Hepatocyte (in vitro differentiated cells): Measurements from ENCODE around the gene ZNF26. TPM values are rescaled to one million over a fixed set of nuclear protein-coding genes. Genes with fewer than 3 reads are reported as not detected.

Experiments used
- DNase-seq: peaks from one replicate; pipeline ENCODE4 v3.0.0-alpha.2; 2016; ENCODE audit warnings: low spot score
- H2AFZ ChIP-seq: fragments of 200-600 bp; sonication (generic); 2 replicates; pipeline ENCODE4 v1.6.0; 2016; ENCODE audit warnings: antibody characterized with exemption, mild to moderate bottlenecking
- H3K27ac ChIP-seq: fragments of 200-600 bp; sonication (generic); 2 replicates; pipeline ENCODE4 v1.5.1; 2016; ENCODE audit warnings: mild to moderate bottlenecking
- H3K27me3 ChIP-seq: fragments of 200-600 bp; sonication (generic); 2 replicates; pipeline ENCODE4 v1.6.1; 2016
- H3K36me3 ChIP-seq: fragments of 200-600 bp; sonication (generic); replicated peaks from 2 replicates; pipeline ENCODE4 v1.5.1; 2016; ENCODE audit warnings: low read depth; ENCODE audit not compliant: insufficient read depth
- H3K4me1 ChIP-seq: fragments of 200-600 bp; sonication (generic); 2 replicates; pipeline ENCODE4 v1.5.1; 2016; ENCODE audit warnings: mild to moderate bottlenecking, moderate library complexity; ENCODE audit not compliant: insufficient read depth
- H3K4me2 ChIP-seq: fragments of 200-600 bp; sonication (generic); 2 replicates; pipeline ENCODE4 v1.6.0; 2016
- H3K4me3 ChIP-seq: fragments of 200-600 bp; sonication (generic); 2 replicates; pipeline ENCODE4 v1.5.1; 2016; ENCODE audit warnings: mild to moderate bottlenecking
- H3K79me2 ChIP-seq: fragments of 200-600 bp; sonication (generic); 2 replicates; pipeline ENCODE4 v1.6.0; 2017; ENCODE audit warnings: mild to moderate bottlenecking
- H3K9me2 ChIP-seq: fragments of 200-600 bp; sonication (generic); replicated peaks from 2 replicates; pipeline ENCODE4 v1.6.0; 2017; ENCODE audit warnings: mild to moderate bottlenecking; ENCODE audit not compliant: insufficient read depth
- H3K9me3 ChIP-seq: fragments of 200-600 bp; sonication (generic); 2 replicates; pipeline ENCODE4 v1.5.1; 2016; ENCODE audit warnings: low read depth, mild to moderate bottlenecking
- H4K20me1 ChIP-seq: fragments of 200-600 bp; sonication (generic); 2 replicates; pipeline ENCODE4 v1.6.0; 2016; ENCODE audit warnings: mild to moderate bottlenecking; ENCODE audit not compliant: insufficient read depth, poor library complexity, severe bottlenecking
- CTCF ChIP-seq: fragments of 200-600 bp; sonication (generic); IDR thresholded peaks from 2 replicates; pipeline ENCODE4 v1.5.1; 2016; ENCODE audit warnings: antibody characterized with exemption, mild to moderate bottlenecking; ENCODE audit not compliant: poor library complexity
- EZH2 ChIP-seq: fragments of 200-600 bp; sonication (generic); IDR thresholded peaks from 2 replicates; pipeline ENCODE4 v1.6.1; 2016; ENCODE audit warnings: antibody characterized with exemption, mild to moderate bottlenecking, borderline replicate concordance
- EZH2phosphoT487 ChIP-seq: fragments of 200-600 bp; sonication (generic); IDR thresholded peaks from one replicate; pipeline ENCODE4 v1.6.1; 2018; ENCODE audit warnings: antibody characterized with exemption, mild to moderate bottlenecking, low read depth, moderate library complexity; ENCODE audit not compliant: unreplicated experiment, severe bottlenecking
- WGBS: methylation state at CpG from one replicate; pipeline ENCODE4 v1.1.6; 2016; ENCODE audit warnings: low lambda C conversion rate; ENCODE audit errors: missing lambda C conversion rate; 5-methylcytosine and 5-hydroxymethylcytosine counted together
- polyA plus RNA-seq: library from polyadenylated mRNA; unstranded; fragments of >200 nt; fragmentation: Nextera tagmentation; extraction: Ambion mirVana; gene quantifications from 2 replicates; pipeline ENCODE4 v1.2.1, GENCODE V29; 2016
- total RNA-seq: library from RNA; depleted of rRNA; stranded (reverse); fragments of >200 nt; gene quantifications from 2 replicates; pipeline ENCODE4 v1.2.3, GENCODE V29; 2014

Gene ZNF26
- total and polyA plus RNA-seq, 2 experiments from 2014 or later, result 5.3 to 15.2 TPM

GRCh38 chr12:132940071-132940719, 46.0 kb upstream of the ZNF26 start:
- Histone ChIP-seq H2AFZ (no peak overlapping the region), H3K9me2 (no peaks in the 10 kb centered on the region), H3K4me3 (no peak overlapping the region), H4K20me1 (no peaks in the 10 kb centered on the region), H3K27me3 (no peaks in the 10 kb centered on the region), H3K4me1 (no peaks in the 10 kb centered on the region), H3K9me3 (peaks cover 38% of the 10 kb centered on the region), H3K36me3 (peaks cover 3% of the 10 kb centered on the region), H3K79me2 (no peaks in the 10 kb centered on the region), H3K27ac (no peak overlapping the region), H3K4me2 (no peak overlapping the region)
- WGBS, result 96% methylated on average over 15 of the region's 15 CpGs
- TF ChIP-seq CTCF (no peak), EZH2phosphoT487 (no peak), EZH2 (no peak)
- DNase-seq, result no peak

- H3K9me2 ChIP-seq, result no peaks in the 10 kb centered on the region
- WGBS, result 96% methylated on average over 32 of the region's 34 CpGs
- no peak overlapping the region for H2AFZ ChIP-seq
- H3K36me3 ChIP-seq, result peaks cover 3% of the 10 kb centered on the region
- peaks cover 39% of the 10 kb centered on the region for H3K9me3 ChIP-seq
- no peaks in the 10 kb centered on the region for H3K79me2 ChIP-seq
- no peaks in the 10 kb centered on the region for H4K20me1 ChIP-seq
- no peak overlapping the region for H3K4me3 ChIP-seq
- no peaks in the 10 kb centered on the region for H3K4me1 ChIP-seq
- no peak overlapping the region for H3K4me2 ChIP-seq
- no peak overlapping the region for H3K27ac ChIP-seq
- no peak for DNase-seq
- H3K27me3 ChIP-seq, result no peaks in the 10 kb centered on the region
- no peak for TF ChIP-seq CTCF
- TF ChIP-seq EZH2phosphoT487, result no peak
- no peak for TF ChIP-seq EZH2
Observed at GRCh38 chr12:132941336-132941954, 44.7 kb upstream of the ZNF26 start.

- peaks cover 3% of the 10 kb centered on the region for H3K36me3 ChIP-seq
- H3K4me2 ChIP-seq, result no peak overlapping the region
- no peaks in the 10 kb centered on the region for H4K20me1 ChIP-seq
- peaks cover 2% of the 10 kb centered on the region for H3K79me2 ChIP-seq
- no peak overlapping the region for H3K4me3 ChIP-seq
- no peaks in the 10 kb centered on the region for H3K9me2 ChIP-seq
- DNase-seq, result no peak
- H3K4me1 ChIP-seq, result no peaks in the 10 kb centered on the region
- TF ChIP-seq EZH2 (no peak), CTCF (no peak)
- H3K9me3 ChIP-seq, result peaks cover 34% of the 10 kb centered on the region
- H3K27ac ChIP-seq, result no peak overlapping the region
- 96% methylated on average over 13 of the region's 13 CpGs for WGBS
- no peaks in the 10 kb centered on the region for H3K27me3 ChIP-seq
- no peak overlapping the region for H2AFZ ChIP-seq
Observed at GRCh38 chr12:132942611-132943010, 43.6 kb upstream of the ZNF26 start.
